Skeletal muscle satellite cell (primary cell): ENCODE measurements around the gene INPP5A.

ENCODE experiments used
- H3K27me3 ChIP-seq: 2 replicates; pipeline ENCODE4 v1.7.0; 2013; ENCODE audit warnings: low read length; ENCODE audit not compliant: control insufficient read depth, insufficient read depth
- H3K36me3 ChIP-seq: 2 replicates; pipeline ENCODE4 v1.7.0; 2013; ENCODE audit warnings: mild to moderate bottlenecking, control low read depth, low read length; ENCODE audit not compliant: insufficient read depth
- H3K4me1 ChIP-seq: 2 replicates; pipeline ENCODE4 v1.7.0; 2013; ENCODE audit warnings: low read length; ENCODE audit not compliant: control insufficient read depth, insufficient read depth
- H3K4me2 ChIP-seq: 2 replicates; pipeline ENCODE4 v1.7.0; 2013; ENCODE audit warnings: mild to moderate bottlenecking, low read length
- H3K4me3 ChIP-seq: 2 replicates; pipeline ENCODE4 v1.7.0; 2013; ENCODE audit warnings: low read length
- H3K9ac ChIP-seq: 2 replicates; pipeline ENCODE4 v1.7.0; 2013; ENCODE audit warnings: mild to moderate bottlenecking, low read depth, low read length, moderate library complexity
- H3K9me3 ChIP-seq: replicated peaks from 2 replicates; pipeline ENCODE4 v1.7.0; 2013; ENCODE audit warnings: mild to moderate bottlenecking, control low read depth, low read length

INPP5A gene

DNA sequence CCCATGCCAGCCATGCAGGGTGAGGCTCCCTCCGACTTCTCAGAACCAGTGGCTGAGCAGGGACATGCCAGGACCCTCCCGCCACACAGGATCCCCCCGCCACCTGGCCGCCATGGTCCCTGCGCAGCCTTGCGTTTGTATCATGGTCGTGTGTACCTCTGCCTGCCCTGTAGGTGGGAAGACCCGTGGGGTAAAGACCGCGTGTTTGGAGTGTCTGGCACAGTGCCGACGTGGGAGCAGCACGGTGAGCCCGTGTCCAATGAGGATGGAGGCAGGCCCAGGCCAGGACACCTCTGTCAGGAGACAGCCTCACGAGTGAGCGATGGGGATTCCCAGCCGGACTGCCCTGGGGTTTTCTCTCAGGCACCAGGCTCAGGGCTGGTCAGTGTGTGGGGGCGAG, 216.5 kb downstream of the INPP5A start:
- H3K4me3 ChIP-seq = no peak overlapping the region
- H3K9me3 ChIP-seq = no peaks in the 10 kb centered on the region
- no peak overlapping the region for H3K4me2 ChIP-seq
- H3K9ac ChIP-seq = no peak overlapping the region
- H3K36me3 ChIP-seq = no peaks in the 10 kb centered on the region
- no peaks in the 10 kb centered on the region for H3K27me3 ChIP-seq
- no peaks in the 10 kb centered on the region for H3K4me1 ChIP-seq

DNA sequence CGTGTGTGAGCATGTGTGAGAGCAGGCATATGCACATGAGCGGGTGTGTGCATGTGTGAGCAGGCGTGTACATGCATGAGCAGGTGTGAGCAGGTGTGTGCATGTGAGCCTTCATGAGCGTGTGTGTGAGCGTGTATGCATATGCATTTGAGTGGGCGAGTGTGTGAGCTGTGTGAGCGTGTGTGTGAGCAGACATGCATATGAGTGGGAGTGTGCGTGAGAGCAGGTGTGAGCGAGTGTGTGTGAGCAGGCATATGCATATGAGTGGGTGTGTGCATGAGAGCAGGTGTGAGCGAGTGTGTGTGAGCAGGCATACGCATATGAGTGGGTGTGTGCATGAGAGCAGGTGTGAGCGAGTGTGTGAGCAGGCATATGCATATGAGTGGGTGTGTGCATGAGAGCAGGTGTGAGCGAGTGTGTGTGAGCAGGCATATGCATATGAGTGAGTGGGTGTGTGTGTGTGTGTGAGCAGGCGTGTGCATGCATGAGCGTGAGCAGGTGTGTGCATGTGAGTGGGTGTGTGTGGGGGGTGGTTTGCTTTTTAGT, 217.7 kb downstream of the INPP5A start:
- Histone ChIP-seq H3K9me3 (no peaks in the 10 kb centered on the region), H3K36me3 (no peaks in the 10 kb centered on the region), H3K9ac (no peak overlapping the region), H3K4me2 (no peak overlapping the region), H3K4me1 (no peaks in the 10 kb centered on the region), H3K27me3 (no peaks in the 10 kb centered on the region), H3K4me3 (no peak overlapping the region)

DNA sequence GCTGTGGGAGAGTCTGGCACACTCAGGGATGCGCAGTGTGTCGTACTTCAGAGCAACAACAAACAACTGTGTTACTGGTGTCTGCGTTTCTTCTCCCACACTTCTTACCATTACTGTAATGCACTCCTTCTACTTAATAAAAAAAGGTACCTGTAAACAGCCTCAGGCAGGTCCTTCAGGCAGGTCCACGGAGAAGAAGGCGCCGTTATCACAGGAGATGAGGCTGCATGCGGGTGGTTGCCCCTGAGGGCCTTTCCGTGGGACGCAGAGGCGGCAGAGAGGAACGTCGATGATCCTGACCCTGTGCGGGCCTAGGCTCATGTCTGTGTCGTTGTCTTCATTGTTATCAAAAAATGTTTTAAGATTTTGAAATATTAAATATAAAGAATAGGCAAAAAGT, 219.0 kb downstream of the INPP5A start:
- no peaks in the 10 kb centered on the region for H3K9me3 ChIP-seq
- H3K4me3 ChIP-seq = no peak overlapping the region
- H3K27me3 ChIP-seq = no peaks in the 10 kb centered on the region
- no peaks in the 10 kb centered on the region for H3K4me1 ChIP-seq
- no peaks in the 10 kb centered on the region for H3K36me3 ChIP-seq
- no peak overlapping the region for H3K4me2 ChIP-seq
- H3K9ac ChIP-seq = no peak overlapping the region

GRCh38 chr10:132757171-132757570, 219.6 kb downstream of the INPP5A start:
- H3K4me1 ChIP-seq = no peaks in the 10 kb centered on the region
- H3K36me3 ChIP-seq = no peaks in the 10 kb centered on the region
- no peaks in the 10 kb centered on the region for H3K9me3 ChIP-seq
- no peak overlapping the region for H3K9ac ChIP-seq
- no peaks in the 10 kb centered on the region for H3K27me3 ChIP-seq
- H3K4me3 ChIP-seq = no peak overlapping the region
- H3K4me2 ChIP-seq = no peak overlapping the region

GRCh38 chr10:132758865-132759264, 221.3 kb downstream of the INPP5A start:
- H3K4me1 ChIP-seq = no peaks in the 10 kb centered on the region
- H3K4me3 ChIP-seq = no peak overlapping the region
- H3K9ac ChIP-seq = no peak overlapping the region
- no peaks in the 10 kb centered on the region for H3K36me3 ChIP-seq
- no peaks in the 10 kb centered on the region for H3K9me3 ChIP-seq
- H3K27me3 ChIP-seq = no peaks in the 10 kb centered on the region
- no peak overlapping the region for H3K4me2 ChIP-seq

- Histone ChIP-seq H3K36me3 (no peaks in the 10 kb centered on the region), H3K4me2 (no peak overlapping the region), H3K4me3 (no peak overlapping the region), H3K27me3 (no peaks in the 10 kb centered on the region), H3K9me3 (no peaks in the 10 kb centered on the region), H3K9ac (no peak overlapping the region), H3K4me1 (no peaks in the 10 kb centered on the region)
These were observed 223.9 kb downstream of the INPP5A start for GRCh38 chr10:132761395-132762060.

- Histone ChIP-seq H3K27me3 (no peaks in the 10 kb centered on the region), H3K4me3 (no peak overlapping the region), H3K9ac (no peak overlapping the region), H3K4me2 (no peak overlapping the region), H3K36me3 (no peaks in the 10 kb centered on the region), H3K4me1 (no peaks in the 10 kb centered on the region), H3K9me3 (no peaks in the 10 kb centered on the region)
These were observed 224.7 kb downstream of the INPP5A start for GRCh38 chr10:132762267-132762666.

- H3K9me3 ChIP-seq = no peaks in the 10 kb centered on the region
- no peaks in the 10 kb centered on the region for H3K36me3 ChIP-seq
- H3K9ac ChIP-seq = no peak overlapping the region
- no peak overlapping the region for H3K4me3 ChIP-seq
- no peaks in the 10 kb centered on the region for H3K4me1 ChIP-seq
- H3K27me3 ChIP-seq = no peaks in the 10 kb centered on the region
- H3K4me2 ChIP-seq = no peak overlapping the region
These were observed 226.0 kb downstream of the INPP5A start for GRCh38 chr10:132763545-132763944.

- H3K4me3 ChIP-seq = no peak overlapping the region
- H3K9me3 ChIP-seq = no peaks in the 10 kb centered on the region
- no peaks in the 10 kb centered on the region for H3K4me1 ChIP-seq
- H3K36me3 ChIP-seq = no peaks in the 10 kb centered on the region
- no peak overlapping the region for H3K9ac ChIP-seq
- H3K27me3 ChIP-seq = no peaks in the 10 kb centered on the region
- H3K4me2 ChIP-seq = no peak overlapping the region
These were observed 226.5 kb downstream of the INPP5A start for GRCh38 chr10:132764108-132764507.

DNA sequence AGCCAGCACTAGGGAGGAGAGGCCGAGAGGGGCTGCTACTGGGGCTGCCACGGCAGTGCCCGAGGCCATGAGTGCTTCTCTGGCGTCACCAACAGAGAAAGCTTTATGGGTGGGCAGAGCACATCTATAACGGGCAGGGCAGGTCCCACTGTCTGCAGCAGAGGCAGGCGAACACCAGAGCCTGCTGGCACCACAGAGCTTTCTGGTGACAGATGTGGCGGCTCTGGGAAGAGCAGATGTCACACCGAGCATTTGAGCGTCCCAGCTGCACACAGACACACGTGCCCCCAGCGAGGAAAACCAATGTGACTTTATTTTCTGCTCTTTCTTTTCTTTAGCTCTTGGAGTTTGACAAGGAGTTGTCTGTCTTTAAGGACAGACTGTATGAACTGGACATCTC, 227.8 kb downstream of the INPP5A start:
- H3K4me1 ChIP-seq = no peaks in the 10 kb centered on the region
- no peak overlapping the region for H3K4me2 ChIP-seq
- H3K9ac ChIP-seq = no peak overlapping the region
- no peaks in the 10 kb centered on the region for H3K9me3 ChIP-seq
- H3K27me3 ChIP-seq = no peaks in the 10 kb centered on the region
- H3K36me3 ChIP-seq = no peaks in the 10 kb centered on the region
- H3K4me3 ChIP-seq = no peak overlapping the region

DNA sequence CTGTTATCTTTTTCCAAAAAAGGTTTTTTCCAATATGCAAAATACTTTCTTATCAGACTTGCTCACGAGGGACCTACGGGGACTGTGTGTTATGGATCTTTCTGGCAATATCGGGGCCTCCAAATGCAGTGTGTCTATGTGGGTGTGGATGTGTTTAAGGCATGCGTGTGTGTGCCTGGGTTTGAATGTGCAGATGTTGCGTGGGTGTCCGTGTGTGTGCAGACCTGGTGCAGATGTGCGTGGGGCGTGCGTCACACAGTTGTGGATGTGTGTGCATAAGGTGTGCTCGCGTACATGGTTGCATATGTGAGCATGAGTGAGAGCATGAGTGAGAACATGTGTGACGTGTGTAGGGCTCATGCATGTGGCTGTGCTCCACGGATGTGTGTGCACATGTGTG, 228.7 kb downstream of the INPP5A start:
- Histone ChIP-seq H3K4me2 (no peak overlapping the region), H3K9me3 (no peaks in the 10 kb centered on the region), H3K4me3 (no peak overlapping the region), H3K27me3 (no peaks in the 10 kb centered on the region), H3K4me1 (no peaks in the 10 kb centered on the region), H3K36me3 (no peaks in the 10 kb centered on the region), H3K9ac (no peak overlapping the region)
